Loucy (cell line): ENCODE results near the gene B4GALT2.

Source experiments
- CTCF ChIP-seq: fragments of 200-600 bp; sonication (generic); conservative IDR thresholded peaks from 2 replicates; pipeline ENCODE4 v1.5.1; 2014; ENCODE audit warnings: mild to moderate bottlenecking, antibody characterized with exemption, low read length
- EZH2phosphoT487 ChIP-seq: fragments of 200-600 bp; IDR thresholded peaks from 2 replicates; pipeline ENCODE4 v1.6.1; 2018; ENCODE audit warnings: antibody characterized with exemption, mild to moderate bottlenecking, moderate library complexity, borderline replicate concordance

- TF ChIP-seq CTCF: peak; percentile 44; the same call in 1 of the 2 replicates
- no peak for TF ChIP-seq EZH2phosphoT487
Observed at GRCh38 chr1:44002606-44003157, 23.7 kb downstream of the B4GALT2 start.
